SW 1271 (cell line): ENCODE data around the gene ACTMAP.

ENCODE experiments used
- DNase-seq, 2 experiments: peaks; one replicate each; lab custom pipeline; 2025; lab: John Stamatoyannopoulos, UW

Gene ACTMAP

DNA sequence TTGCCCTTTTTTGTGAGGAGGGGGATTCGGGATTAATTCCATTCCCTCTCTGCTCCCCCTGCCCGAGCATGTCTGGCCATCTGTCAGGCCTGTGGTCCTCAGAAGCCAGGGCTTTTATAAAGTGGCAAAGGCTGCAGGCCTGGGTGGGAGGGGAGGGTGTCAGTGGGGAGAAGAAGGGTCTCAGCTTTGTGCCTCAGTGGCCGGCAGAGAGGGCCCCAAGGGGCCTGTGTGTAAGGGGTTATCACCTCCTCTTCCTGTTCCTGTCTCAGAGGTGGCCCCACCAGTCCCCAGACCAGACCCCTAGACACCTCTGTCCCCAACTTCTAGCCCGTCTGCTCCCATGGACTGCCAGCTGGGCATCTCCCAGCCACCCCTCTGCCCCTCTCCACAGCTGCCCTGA lies 56.4 kb downstream of the ACTMAP start:
- no peak for DNase-seq

DNA sequence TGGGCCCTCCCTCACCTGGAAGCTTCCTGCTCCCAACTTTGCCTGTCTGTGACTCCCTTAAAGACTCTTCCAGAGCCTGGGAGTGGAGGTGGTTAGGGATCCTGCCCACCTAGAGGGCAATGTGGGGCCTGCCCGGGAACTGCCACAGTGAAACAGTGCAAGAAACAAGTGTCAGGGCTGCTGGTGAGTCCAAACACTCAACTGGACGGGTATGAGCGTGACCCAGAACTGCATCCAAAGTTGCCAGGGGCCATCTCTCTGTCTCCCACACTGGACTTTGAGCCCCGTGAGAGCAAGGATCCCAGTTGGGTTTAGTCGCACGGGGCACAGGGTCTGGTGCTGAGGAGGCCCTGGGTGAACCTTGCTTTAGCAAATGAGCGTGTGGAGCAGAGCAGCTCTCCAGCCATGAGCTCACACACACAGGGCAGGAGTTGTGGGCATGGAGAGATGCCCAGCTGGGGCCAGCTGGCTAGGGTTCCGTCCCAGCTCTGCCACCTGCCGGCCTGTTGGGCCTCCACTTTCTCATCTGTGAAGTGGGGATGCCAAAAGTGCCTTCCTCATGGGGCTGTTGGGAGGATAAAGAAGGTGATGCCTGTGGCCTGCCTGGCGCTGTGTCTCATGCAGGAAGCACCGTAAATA lies 57.0 kb downstream of the ACTMAP start:
- DNase-seq = no peak

DNA sequence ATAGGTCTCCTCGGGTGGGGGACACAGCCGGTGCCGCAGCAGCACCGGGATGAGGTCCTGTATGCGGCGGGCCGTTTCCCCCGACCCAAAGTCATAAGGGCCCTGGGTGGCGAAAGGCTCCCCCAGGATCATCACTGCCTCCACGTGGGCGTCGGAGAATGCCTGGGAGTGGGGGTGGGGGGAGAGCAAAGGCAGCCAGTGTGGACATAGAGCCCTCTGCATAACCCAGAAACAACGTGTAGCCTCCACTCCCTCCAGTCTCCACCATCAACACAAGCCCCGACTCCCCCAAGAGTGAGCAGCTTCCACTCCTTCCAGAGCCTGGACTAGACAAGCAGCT lies 58.1 kb downstream of the ACTMAP start:
- no peak for DNase-seq

DNA sequence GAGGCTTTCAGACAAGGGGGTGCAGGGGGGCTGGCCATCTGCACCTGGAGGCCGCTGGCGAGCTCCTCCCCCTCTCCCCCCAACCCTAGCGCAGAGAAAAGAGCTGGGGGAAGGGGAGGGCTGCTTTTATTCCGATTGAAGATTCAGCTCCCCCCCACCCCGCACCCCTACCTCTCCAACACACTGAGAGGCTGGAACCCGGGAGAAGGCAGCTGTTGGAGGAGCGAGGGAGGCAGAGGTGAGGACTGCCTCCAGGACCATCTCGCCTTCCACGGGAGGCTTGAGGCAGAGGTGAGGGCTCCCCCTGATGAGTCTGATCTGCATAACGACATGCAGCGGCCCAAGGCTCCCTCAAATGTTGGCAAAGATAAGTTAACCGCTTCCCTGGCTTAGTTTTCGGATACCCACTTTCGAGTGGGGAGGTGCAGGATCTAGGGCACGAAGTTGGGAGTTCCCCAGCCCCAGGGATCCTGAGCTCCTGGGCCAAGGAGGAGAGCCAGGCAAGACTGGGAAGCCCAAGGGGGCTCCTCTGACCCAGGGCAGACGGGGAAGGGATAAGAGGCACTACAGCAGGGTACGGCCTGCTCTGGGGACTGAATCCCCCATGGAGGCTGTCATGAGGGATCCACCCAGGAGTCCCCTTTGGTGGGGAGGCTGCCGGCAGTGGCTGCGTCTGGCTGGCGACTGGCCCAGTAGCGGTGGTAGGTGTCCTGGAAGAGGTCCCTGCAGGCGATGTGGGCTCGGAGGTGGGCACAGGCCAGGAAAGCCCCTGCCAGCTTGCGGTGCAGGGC lies 58.7 kb downstream of the ACTMAP start:
- DNase-seq = no peak
